Measurements from ENCODE around the gene HIC1.

The HIC1 gene

DNA sequence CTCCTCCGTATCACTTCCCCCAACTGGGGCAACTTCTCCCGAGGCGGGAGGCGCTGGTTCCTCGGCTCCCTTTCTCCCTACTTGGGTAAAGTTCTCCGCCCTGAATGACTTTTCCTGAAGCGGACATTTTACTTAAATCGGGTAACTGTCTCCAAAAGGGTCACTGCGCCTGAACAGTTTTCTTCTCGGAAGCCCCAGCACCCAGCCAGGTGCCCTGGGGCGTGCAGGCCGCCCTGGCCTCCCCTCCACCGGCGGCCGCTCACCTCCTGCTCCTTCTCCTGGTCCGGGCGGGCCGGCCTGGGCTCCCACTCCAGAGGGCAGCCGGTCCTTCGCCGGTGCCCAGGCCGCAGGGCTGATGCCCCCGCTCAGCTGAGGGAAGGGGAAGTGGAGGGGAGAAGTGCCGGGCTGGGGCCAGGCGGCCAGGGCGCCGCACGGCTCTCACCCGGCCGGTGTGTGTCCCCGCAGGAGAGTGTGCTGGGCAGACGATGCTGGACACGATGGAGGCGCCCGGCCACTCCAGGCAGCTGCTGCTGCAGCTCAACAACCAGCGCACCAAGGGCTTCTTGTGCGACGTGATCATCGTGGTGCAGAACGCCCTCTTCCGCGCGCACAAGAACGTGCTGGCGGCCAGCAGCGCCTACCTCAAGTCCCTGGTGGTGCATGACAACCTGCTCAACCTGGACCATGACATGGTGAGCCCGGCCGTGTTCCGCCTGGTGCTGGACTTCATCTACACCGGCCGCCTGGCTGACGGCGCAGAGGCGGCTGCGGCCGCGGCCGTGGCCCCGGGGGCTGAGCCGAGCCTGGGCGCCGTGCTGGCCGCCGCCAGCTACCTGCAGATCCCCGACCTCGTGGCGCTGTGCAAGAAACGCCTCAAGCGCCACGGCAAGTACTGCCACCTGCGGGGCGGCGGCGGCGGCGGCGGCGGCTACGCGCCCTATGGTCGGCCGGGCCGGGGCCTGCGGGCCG, 1.6 kb downstream of the HIC1 start:
- Histone ChIP-seq H2AFZ (ENCODE audit: low read depth) (no peak overlapping the region), H3K27me3 (ENCODE audit: insufficient read depth, low read depth) (peaks cover 5% of the 10 kb centered on the region; the same call in 1 of the 2 replicates), H3K4me2 (no peak overlapping the region), H3K79me2 (ENCODE audit: insufficient read depth, low read depth) (no peaks in the 10 kb centered on the region), H3K36me3 (ENCODE audit: insufficient read depth) (no peaks in the 10 kb centered on the region), H4K20me1 (ENCODE audit: insufficient read depth) (no peaks in the 10 kb centered on the region), H3K4me3 (IDR thresholded peaks at IDR 0.05; ENCODE audit: insufficient read depth, low read depth, low read length) (no peak overlapping the region), H3K9ac (no peak overlapping the region), H3K27ac (no peak overlapping the region), H3K4me1 (ENCODE audit: low read depth, poor library complexity, severe bottlenecking) (no peaks in the 10 kb centered on the region)
- TF ChIP-seq, protein P1, sequence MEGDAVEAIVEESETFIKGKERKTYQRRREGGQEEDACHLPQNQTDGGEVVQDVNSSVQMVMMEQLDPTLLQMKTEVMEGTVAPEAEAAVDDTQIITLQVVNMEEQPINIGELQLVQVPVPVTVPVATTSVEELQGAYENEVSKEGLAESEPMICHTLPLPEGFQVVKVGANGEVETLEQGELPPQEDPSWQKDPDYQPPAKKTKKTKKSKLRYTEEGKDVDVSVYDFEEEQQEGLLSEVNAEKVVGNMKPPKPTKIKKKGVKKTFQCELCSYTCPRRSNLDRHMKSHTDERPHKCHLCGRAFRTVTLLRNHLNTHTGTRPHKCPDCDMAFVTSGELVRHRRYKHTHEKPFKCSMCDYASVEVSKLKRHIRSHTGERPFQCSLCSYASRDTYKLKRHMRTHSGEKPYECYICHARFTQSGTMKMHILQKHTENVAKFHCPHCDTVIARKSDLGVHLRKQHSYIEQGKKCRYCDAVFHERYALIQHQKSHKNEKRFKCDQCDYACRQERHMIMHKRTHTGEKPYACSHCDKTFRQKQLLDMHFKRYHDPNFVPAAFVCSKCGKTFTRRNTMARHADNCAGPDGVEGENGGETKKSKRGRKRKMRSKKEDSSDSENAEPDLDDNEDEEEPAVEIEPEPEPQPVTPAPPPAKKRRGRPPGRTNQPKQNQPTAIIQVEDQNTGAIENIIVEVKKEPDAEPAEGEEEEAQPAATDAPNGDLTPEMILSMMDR (conservative IDR thresholded peaks at IDR 0.05; ENCODE audit: low read depth, low read length): no peak

DNA sequence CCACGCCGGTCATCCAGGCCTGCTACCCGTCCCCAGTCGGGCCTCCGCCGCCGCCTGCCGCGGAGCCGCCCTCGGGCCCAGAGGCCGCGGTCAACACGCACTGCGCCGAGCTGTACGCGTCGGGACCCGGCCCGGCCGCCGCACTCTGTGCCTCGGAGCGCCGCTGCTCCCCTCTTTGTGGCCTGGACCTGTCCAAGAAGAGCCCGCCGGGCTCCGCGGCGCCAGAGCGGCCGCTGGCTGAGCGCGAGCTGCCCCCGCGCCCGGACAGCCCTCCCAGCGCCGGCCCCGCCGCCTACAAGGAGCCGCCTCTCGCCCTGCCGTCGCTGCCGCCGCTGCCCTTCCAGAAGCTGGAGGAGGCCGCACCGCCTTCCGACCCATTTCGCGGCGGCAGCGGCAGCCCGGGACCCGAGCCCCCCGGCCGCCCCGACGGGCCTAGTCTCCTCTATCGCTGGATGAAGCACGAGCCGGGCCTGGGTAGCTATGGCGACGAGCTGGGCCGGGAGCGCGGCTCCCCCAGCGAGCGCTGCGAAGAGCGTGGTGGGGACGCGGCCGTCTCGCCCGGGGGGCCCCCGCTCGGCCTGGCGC, 2.4 kb downstream of the HIC1 start:
- no peak overlapping the region for H3K27ac ChIP-seq
- H4K20me1 ChIP-seq (ENCODE audit: insufficient read depth): no peaks in the 10 kb centered on the region
- H3K4me1 ChIP-seq (ENCODE audit: low read depth, poor library complexity, severe bottlenecking): no peaks in the 10 kb centered on the region
- no peak overlapping the region for H3K4me3 ChIP-seq (IDR thresholded peaks at IDR 0.05; ENCODE audit: insufficient read depth, low read depth, low read length)
- no peak overlapping the region for H2AFZ ChIP-seq (ENCODE audit: low read depth)
- H3K4me2 ChIP-seq: no peak overlapping the region
- H3K79me2 ChIP-seq (ENCODE audit: insufficient read depth, low read depth): no peaks in the 10 kb centered on the region
- H3K9ac ChIP-seq: no peak overlapping the region
- H3K36me3 ChIP-seq (ENCODE audit: insufficient read depth): no peaks in the 10 kb centered on the region
- TF ChIP-seq, protein P1 (conservative IDR thresholded peaks at IDR 0.05; ENCODE audit: low read depth, low read length): no peak
- no peaks in the 10 kb centered on the region for H3K27me3 ChIP-seq (ENCODE audit: insufficient read depth, low read depth)

DNA sequence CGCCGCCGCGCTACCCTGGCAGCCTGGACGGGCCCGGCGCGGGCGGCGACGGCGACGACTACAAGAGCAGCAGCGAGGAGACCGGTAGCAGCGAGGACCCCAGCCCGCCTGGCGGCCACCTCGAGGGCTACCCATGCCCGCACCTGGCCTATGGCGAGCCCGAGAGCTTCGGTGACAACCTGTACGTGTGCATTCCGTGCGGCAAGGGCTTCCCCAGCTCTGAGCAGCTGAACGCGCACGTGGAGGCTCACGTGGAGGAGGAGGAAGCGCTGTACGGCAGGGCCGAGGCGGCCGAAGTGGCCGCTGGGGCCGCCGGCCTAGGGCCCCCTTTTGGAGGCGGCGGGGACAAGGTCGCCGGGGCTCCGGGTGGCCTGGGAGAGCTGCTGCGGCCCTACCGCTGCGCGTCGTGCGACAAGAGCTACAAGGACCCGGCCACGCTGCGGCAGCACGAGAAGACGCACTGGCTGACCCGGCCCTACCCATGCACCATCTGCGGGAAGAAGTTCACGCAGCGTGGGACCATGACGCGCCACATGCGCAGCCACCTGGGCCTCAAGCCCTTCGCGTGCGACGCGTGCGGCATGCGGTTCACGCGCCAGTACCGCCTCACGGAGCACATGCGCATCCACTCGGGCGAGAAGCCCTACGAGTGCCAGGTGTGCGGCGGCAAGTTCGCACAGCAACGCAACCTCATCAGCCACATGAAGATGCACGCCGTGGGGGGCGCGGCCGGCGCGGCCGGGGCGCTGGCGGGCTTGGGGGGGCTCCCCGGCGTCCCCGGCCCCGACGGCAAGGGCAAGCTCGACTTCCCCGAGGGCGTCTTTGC, 3.1 kb downstream of the HIC1 start:
- H3K27me3 ChIP-seq (ENCODE audit: insufficient read depth, low read depth): no peaks in the 10 kb centered on the region
- H4K20me1 ChIP-seq (ENCODE audit: insufficient read depth): no peaks in the 10 kb centered on the region
- H3K9ac ChIP-seq: no peak overlapping the region
- TF ChIP-seq, protein P1 (conservative IDR thresholded peaks at IDR 0.05; ENCODE audit: low read depth, low read length): no peak
- no peak overlapping the region for H2AFZ ChIP-seq (ENCODE audit: low read depth)
- no peaks in the 10 kb centered on the region for H3K36me3 ChIP-seq (ENCODE audit: insufficient read depth)
- H3K4me1 ChIP-seq (ENCODE audit: low read depth, poor library complexity, severe bottlenecking): no peaks in the 10 kb centered on the region
- no peak overlapping the region for H3K4me2 ChIP-seq
- no peak overlapping the region for H3K4me3 ChIP-seq (IDR thresholded peaks at IDR 0.05; ENCODE audit: insufficient read depth, low read depth, low read length)
- H3K27ac ChIP-seq: no peak overlapping the region
- no peaks in the 10 kb centered on the region for H3K79me2 ChIP-seq (ENCODE audit: insufficient read depth, low read depth)
